ENCODE results near the gene FERMT1. TPM values are rescaled to one million over a fixed set of nuclear protein-coding genes. Genes with fewer than 3 reads are reported as not detected.
"Not testable (repeated sequence)": the region's sequence is repeated elsewhere in the genome, so short reads cannot be mapped to it uniquely, and the experiment has no call there.

FERMT1 gene
- total RNA-seq, 1 experiment from 2014 or later = 0.56 TPM

DNA sequence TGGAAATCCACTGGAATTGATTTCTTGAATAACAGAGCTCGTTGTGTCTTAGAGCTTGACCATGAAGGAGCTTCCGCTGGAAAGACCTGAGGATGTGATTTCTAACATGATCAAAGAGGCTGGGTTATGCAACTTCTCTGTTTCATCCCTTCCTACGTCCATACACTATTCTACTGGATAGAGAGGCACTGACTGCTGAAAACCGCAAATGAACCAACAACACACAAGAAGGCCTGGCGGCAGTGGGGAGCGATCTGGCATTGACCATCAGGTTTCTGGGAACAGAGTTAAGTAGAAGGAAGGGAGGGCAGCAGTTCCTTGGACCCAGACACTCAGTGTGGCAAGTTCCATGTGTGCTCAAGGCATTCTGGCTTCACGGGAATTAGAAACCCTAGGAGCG is 82.3 kb downstream of the FERMT1 start:
- DNase-seq (ENCODE audit: low spot score) = no peak

DNA sequence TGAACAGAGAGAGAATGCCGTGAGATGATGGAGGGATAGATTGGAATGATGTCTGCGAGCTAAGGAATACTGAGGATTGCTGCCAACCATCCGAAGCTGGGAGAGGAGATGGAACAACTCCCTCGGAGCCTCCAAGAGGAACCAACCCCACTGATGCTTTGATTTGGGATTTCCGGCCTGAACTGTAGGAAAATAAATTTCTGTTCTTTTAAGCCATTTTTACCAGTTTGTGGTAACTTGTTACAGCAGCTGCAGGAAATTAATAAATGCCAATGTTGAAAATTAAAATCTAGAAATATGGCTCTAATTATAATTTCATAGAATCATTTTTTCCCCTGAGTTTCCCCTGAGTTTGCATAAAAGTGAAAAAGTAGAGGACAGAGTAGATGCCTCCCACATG is 83.1 kb downstream of the FERMT1 start:
- no peak for DNase-seq (ENCODE audit: low spot score)

DNA sequence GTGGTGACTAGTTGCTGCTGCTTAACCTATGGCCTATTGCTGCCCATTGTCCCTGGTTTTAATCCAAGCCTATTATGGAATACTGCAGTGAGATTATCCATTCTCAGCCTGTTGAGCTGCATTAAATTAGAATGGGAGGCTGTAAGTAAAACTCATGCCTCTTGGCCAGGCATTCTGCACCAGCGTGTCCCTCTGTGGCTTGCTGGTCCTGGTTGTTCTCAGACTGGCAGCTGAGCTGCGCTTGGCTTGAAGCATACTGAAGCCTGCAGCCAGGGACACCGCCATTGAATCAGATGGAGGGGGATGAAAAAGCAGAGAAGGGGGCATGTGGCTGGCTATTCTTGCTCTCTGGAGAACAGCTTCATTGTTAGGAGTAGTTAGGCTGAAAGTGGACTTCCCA is 84.6 kb downstream of the FERMT1 start:
- no peak for DNase-seq (ENCODE audit: low spot score)

DNA sequence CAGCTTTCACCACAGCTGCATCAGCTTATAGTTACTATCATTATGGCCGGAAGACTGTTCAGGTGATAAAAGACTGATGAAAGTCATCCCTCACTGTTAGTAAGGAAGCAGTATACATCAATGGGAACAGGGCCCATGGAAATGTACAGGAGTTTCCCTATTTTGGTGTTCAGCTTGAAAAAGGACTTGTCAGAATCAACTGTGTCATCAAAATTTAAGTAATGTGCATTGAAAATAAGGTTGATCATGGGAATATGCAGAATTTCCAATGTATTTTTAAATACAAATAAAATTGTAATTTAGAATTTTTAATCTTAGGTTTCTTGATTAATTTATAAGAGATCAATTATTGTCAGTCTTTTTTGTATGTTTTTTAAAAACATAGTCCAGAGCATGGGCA is 85.7 kb downstream of the FERMT1 start:
- no peak for DNase-seq (ENCODE audit: low spot score)

DNA sequence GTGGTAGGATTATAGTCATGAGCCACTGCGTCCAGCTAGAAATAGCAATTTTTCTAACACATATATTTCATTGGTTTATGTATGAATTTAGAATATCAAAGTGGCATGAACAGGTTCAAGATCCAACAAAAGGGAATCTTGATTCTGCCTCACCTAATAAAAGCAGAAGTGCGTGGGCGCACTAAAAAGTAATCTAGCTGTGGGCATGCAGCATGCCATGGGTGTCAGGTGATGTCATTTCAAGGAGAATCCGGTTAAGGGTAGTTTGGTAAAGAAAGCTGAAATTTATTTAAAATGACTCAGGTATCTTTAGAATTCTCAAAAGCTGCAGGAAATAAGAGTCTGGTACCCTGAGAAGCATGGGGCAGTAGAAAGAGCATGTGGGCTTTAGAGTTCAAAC is 86.6 kb downstream of the FERMT1 start:
- no peak for DNase-seq (ENCODE audit: low spot score)

DNA sequence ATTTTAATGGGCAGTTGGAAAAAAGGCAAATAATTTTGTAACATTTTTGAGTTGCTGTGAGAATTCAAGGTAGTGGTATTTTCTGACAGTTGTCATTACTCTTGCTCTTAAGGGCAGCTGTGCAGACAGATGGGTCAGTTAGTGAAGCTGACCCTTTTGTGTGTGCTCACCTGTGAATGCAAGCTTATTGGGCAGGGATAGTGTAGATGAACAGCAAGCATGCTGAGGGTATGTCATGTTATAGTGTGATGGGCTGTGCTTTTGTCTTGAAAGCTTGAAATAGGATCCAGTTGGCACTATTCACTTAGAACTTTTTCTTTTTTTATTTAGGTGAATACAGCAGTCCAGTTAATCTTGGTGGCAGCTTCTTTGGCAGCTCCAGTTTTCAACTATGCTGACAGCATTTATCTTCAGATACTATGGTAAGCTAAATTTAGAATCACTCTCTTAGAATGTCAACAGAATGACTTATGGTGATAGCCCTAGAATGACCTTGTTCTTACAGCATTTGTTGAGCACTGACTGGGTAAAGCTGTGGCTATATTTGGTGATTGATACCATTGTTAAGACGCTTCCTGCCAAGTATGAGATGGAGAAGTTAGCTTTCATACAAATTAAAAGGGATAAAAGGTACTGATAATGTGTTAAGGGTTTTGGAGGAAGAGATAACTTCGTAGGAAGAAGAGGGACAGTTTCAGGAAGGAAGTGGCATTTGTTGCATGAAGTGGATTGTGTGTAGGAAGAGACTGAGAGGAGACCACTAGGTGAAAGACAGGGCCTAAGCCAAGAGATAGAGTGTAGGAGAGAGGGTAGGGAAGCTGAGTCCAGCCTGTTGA is 88.5 kb downstream of the FERMT1 start:
- DNase-seq (ENCODE audit: low spot score) = no peak

DNA sequence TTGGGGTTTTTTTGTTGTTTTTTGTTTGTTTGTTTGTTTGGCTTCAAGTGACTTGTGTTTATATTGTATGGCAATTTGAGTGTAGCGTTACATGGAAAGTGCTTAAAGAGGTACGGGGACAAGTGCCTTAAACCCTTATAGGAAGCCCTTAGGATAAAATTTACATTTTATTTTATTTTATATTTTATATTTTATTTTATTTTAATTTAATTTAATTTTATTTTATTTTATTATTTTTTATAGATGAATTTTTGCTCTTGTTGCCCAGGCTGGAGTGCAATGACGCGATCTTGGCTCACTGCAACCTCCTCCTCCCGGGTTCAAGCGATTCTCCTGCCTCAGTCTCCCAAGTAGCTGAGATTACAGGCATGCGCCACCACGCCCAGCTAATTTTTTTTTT is 89.9 kb downstream of the FERMT1 start:
- not testable (repeated sequence) for DNase-seq (ENCODE audit: low spot score)

DNA sequence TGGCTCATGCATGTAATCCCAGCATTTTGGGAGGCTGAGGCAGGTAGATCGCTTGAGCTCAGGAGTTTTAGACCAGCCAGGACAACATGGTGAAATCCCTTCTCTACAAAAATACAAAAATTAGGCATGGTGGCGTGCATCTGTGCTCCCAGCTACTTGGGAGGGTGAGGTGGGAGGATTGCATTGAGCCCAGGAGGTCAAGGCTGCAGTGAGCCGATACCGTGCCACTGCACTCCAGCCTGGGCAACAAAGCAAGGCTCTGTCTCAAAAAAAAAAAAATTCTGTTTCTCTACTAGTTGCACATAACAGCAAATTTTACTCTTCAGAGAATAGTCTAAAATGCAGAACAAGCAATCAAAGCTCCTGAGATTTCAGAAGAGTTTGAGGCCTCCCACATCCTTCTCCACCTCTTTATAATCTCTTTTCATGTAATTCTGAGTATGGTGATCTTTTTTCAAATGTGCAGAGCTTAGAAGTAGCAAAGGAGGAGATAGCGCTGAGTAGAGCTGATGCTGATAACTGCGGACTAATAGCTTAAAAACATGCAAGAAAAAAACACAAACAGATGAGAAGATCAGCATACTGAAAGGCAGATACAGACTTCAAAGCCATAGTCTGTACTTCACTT is 92.3 kb downstream of the FERMT1 start:
- no peak for DNase-seq (ENCODE audit: low spot score)

DNA sequence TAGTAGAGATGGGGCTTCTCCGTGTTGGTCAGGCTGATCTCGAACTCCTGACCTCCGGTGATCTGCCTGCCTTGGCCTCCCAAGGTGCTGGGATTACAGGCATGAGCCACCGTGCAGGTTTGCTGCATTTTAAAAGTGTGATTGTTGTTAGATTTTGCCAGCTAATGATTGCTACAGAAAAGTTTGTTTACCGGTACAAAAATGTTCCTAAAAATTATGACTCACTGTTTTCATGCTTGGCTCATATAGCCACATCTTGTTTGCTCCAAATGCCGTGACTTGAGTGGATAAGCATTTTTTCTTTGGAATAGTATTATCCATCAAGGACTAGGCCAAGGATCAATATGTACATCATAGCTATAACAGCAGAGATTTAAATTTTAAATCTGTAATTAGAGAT is 93.3 kb downstream of the FERMT1 start:
- no peak for DNase-seq (ENCODE audit: low spot score)

DNA sequence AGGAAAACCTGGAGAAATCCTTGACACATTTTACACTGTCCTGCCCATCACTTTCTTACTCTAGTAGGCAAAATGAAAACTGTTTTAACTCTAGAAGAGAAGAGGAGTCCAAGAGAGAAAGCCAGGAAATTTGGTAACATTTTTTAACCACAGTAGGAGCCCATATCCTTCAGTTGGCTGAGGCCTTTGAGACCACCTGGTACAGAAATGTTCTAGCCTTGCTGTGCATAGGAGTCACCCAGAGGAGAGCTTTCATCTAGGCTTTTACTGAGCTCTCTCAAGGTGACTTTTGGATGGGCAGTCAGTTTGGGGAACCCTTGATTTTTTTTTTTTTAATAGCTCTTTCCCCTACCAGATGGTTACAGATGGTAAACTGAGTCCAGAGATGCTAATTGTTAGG is 94.0 kb downstream of the FERMT1 start:
- no peak for DNase-seq (ENCODE audit: low spot score)

DNA sequence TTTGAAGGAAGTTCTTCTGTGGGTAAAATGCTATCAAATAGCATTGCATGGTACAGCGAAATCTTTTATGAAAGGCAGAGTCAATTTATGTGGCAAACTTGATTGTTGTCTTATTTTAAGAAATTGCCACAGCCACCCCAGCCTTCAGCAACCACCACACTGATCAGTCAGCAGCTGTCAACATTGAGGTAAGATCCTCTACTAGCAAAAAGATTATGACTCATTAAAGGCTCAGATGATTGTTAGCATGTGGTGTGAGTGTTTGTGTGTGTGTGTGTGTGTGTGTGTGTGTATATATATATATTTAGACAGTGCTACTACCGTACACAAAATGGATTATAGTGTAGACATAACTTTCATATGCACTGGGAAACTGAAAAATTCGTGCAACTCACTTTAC is 96.8 kb downstream of the FERMT1 start:
- DNase-seq (ENCODE audit: low spot score) = peak; percentile 18

Other genes starting within 250 kb of the FERMT1 start
- 0.02 and 0.21 TPM in 2 replicates for gene CHGB, start 211.5 kb downstream of the FERMT1 start, total RNA-seq (2014; rRNA removed; shearing (Covaris generic))
- 8.7 and 17.3 TPM in 2 replicates for gene TRMT6, start 172.5 kb downstream of the FERMT1 start, total RNA-seq (2014; rRNA removed; shearing (Covaris generic))
- 17.4 and 21.6 TPM in 2 replicates for gene MCM8, start 172.4 kb downstream of the FERMT1 start, total RNA-seq (2014; rRNA removed; shearing (Covaris generic))
- gene CRLS1, start 116.9 kb downstream of the FERMT1 start, total RNA-seq (2014; rRNA removed; shearing (Covaris generic)) = 53.5 and 74.6 TPM in 2 replicates
- gene LRRN4, start 69.0 kb downstream of the FERMT1 start, total RNA-seq (2014; rRNA removed; shearing (Covaris generic)) = not detected in 2 replicates

All from H4 (cell line).